ENCODE data around the gene CRYGB. TPM values are rescaled to one million over a fixed set of nuclear protein-coding genes. Genes with fewer than 3 reads are reported as not detected.
A peak's percentile ranks its signal among the peaks of the same experiment; 100 is the strongest.

The CRYGB gene
- total and polyA plus RNA-seq, 2 of the 13 experiments (the other 11 are each of a cell fraction or from before 2014, with no cell fraction given) = not detected

- peak; percentile 31; the same call in 1 of the 2 replicates for TF ChIP-seq ZKSCAN8 (CRISPR knock-in tag; IDR thresholded peaks at IDR 0.05; ENCODE audit: borderline replicate concordance)
- TF ChIP-seq ZNF331 (CRISPR knock-in tag; IDR thresholded peaks at IDR 0.05) = no peak
- no peak for TF ChIP-seq ZNF577 (CRISPR knock-in tag; IDR thresholded peaks at IDR 0.05; ENCODE audit: borderline replicate concordance, low read depth)
- TF ChIP-seq HNRNPLL (IDR thresholded peaks at IDR 0.05; ENCODE audit: low read depth, low read length, poor library complexity, severe bottlenecking) = no peak
- no peak for TF ChIP-seq MZF1 (CRISPR knock-in tag; IDR thresholded peaks at IDR 0.05; ENCODE audit: borderline replicate concordance)
- no peak for TF ChIP-seq TERF1 (CRISPR knock-in tag; IDR thresholded peaks at IDR 0.05)
- no peak for TF ChIP-seq LCORL (IDR thresholded peaks at IDR 0.05)
- TF ChIP-seq LCORL (CRISPR knock-in tag; IDR thresholded peaks at IDR 0.05) = 0 out of 2 replicates have a peak, but pooled peaks have one; percentile 39
- TF ChIP-seq ZNF615 (CRISPR knock-in tag; IDR thresholded peaks at IDR 0.05; ENCODE audit: borderline replicate concordance) = no peak
- no peak for TF ChIP-seq ZNF124 (CRISPR knock-in tag; IDR thresholded peaks at IDR 0.05)
- TF ChIP-seq IRX3 (CRISPR knock-in tag; IDR thresholded peaks at IDR 0.05; ENCODE audit: borderline replicate concordance, low read depth) = 0 out of 2 replicates have a peak, but pooled peaks have one; percentile 6
- TF ChIP-seq MEF2D (CRISPR knock-in tag; IDR thresholded peaks at IDR 0.05) = no peak
- TF ChIP-seq MIER2 (CRISPR knock-in tag; IDR thresholded peaks at IDR 0.05) = peak; percentile 77; the same call in 1 of the 2 replicates
- TF ChIP-seq KMT2B (CRISPR knock-in tag; IDR thresholded peaks at IDR 0.05) = peak; percentile 59; the same call in 1 of the 2 replicates
- peak; percentile 51; the same call in 1 of the 2 replicates for TF ChIP-seq SMYD3 (CRISPR knock-in tag; IDR thresholded peaks at IDR 0.05)
- TF ChIP-seq ZNF607 (CRISPR knock-in tag; IDR thresholded peaks at IDR 0.05; ENCODE audit: borderline replicate concordance) = no peak
- no peak for TF ChIP-seq STAG1 (CRISPR knock-in tag; IDR thresholded peaks at IDR 0.05)
- no peak for TF ChIP-seq ELF1 (CRISPR knock-in tag; IDR thresholded peaks at IDR 0.05)
- TF ChIP-seq ZNF34 (CRISPR knock-in tag; IDR thresholded peaks at IDR 0.05; ENCODE audit: borderline replicate concordance) = no peak
- TF ChIP-seq ZNF432 (CRISPR knock-in tag; IDR thresholded peaks at IDR 0.05; ENCODE audit: borderline replicate concordance) = no peak
- no peak for TF ChIP-seq ZNF260 (CRISPR knock-in tag; IDR thresholded peaks at IDR 0.05; ENCODE audit: borderline replicate concordance, low read depth)
- TF ChIP-seq PRDM4 (CRISPR knock-in tag; IDR thresholded peaks at IDR 0.05; ENCODE audit: borderline replicate concordance) = no peak
- no peak for TF ChIP-seq MXD1 (CRISPR knock-in tag; IDR thresholded peaks at IDR 0.05)
Observed at GRCh38 chr2:208135794-208136715, 9.9 kb downstream of the CRYGB start (continued).

Measured in HepG2 (cell line).